ENCODE data around the gene GALNTL6. TPM values are rescaled to one million over a fixed set of nuclear protein-coding genes. Genes with fewer than 3 reads are reported as not detected.

GALNTL6 gene
- total RNA-seq, 2 donors from 2014 or later = 0.71 TPM; not detected in 1

DNA sequence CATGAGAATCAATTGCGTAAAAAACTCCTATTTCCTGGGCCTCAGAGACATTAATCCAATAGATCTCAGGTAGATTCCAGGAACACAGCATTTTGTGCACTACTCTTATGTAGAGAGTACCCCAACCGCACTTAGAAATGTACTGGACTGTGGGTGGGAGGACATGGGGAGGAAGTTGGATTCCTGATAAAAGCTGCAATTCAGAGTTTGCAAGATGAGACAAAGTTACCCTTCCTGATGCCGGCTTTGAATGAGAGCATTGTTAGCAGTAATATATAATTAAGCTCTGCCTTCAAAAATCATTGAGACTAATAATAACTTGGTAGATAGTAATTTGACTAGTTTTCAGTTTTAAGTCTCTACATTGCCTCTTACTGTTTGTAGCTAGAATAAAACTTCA is 1032.1 kb downstream of the GALNTL6 start:
- Mint-ChIP-seq H3K9me3 (no peaks in the 10 kb centered on the region), H3K27me3 (ENCODE audit: insufficient read depth) (no peaks in the 10 kb centered on the region), H3K4me3 (no peak overlapping the region), H3K4me1 (no peaks in the 10 kb centered on the region), H3K27ac (no peak overlapping the region), H3K36me3 (ENCODE audit: low read depth) (no peaks in the 10 kb centered on the region)
- 99% methylated on average over 3 of the region's 3 CpGs; no CpG with 5 or more reads in 1 of the 2 experiments for WGBS, 2 experiments (ENCODE audit: insufficient coverage in 1 of 2, insufficient read length in 1 of 2)
- Histone ChIP-seq H3K4me1 (ENCODE audit: control insufficient read depth, insufficient read depth, low read length) (no peaks in the 10 kb centered on the region), H3K36me3 (ENCODE audit: control insufficient read depth, insufficient read depth, low read length) (no peaks in the 10 kb centered on the region), H3K4me3 (ENCODE audit: low read length) (no peak overlapping the region), H3K27ac (ENCODE audit: low read depth, low read length) (no peak overlapping the region), H3K9ac (ENCODE audit: extremely low read depth, low read length, poor library complexity, severe bottlenecking) (no peak overlapping the region), H3K27me3 (ENCODE audit: control insufficient read depth, insufficient read depth, low read length, poor library complexity, severe bottlenecking) (no peaks in the 10 kb centered on the region), H3K9me3 (ENCODE audit: control insufficient read depth, low read length) (no peaks in the 10 kb centered on the region)
- TF ChIP-seq, protein P1, sequence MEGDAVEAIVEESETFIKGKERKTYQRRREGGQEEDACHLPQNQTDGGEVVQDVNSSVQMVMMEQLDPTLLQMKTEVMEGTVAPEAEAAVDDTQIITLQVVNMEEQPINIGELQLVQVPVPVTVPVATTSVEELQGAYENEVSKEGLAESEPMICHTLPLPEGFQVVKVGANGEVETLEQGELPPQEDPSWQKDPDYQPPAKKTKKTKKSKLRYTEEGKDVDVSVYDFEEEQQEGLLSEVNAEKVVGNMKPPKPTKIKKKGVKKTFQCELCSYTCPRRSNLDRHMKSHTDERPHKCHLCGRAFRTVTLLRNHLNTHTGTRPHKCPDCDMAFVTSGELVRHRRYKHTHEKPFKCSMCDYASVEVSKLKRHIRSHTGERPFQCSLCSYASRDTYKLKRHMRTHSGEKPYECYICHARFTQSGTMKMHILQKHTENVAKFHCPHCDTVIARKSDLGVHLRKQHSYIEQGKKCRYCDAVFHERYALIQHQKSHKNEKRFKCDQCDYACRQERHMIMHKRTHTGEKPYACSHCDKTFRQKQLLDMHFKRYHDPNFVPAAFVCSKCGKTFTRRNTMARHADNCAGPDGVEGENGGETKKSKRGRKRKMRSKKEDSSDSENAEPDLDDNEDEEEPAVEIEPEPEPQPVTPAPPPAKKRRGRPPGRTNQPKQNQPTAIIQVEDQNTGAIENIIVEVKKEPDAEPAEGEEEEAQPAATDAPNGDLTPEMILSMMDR (conservative IDR thresholded peaks at IDR 0.05) = no peak
- no peak for DNase-seq

DNA sequence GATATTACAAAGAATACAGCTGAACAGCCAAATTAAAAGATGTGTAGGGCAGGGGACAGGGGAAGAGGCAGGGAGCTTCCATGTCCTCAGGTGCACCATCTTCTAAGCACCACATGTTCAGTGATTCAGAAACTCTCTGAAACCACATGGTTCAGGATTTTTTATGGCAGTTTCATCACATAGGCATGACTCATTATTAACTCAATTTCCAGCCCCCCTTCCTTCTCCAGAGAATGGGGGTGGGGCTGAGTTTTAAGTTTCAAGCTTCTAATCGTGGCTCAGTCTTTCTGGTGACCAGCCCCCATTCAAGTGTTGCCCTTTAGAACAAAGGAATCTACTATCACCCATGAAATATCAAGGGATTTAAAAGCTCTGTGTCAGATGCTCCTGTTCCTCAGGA is 1037.6 kb downstream of the GALNTL6 start:
- 40 to 94% methylated on average over 1 of the region's 1 CpG for WGBS, 2 experiments (ENCODE audit: insufficient coverage in 1 of 2, insufficient read length in 1 of 2)
- H3K27ac ChIP-seq (ENCODE audit: low read depth, low read length) = no peak overlapping the region
- no peak overlapping the region for H3K4me3 ChIP-seq (ENCODE audit: low read length)
- Mint-ChIP-seq H3K4me3 (no peak overlapping the region), H3K9me3 (no peaks in the 10 kb centered on the region), H3K27me3 (ENCODE audit: insufficient read depth) (no peaks in the 10 kb centered on the region), H3K4me1 (no peaks in the 10 kb centered on the region), H3K27ac (no peak overlapping the region), H3K36me3 (ENCODE audit: low read depth) (no peaks in the 10 kb centered on the region)
- TF ChIP-seq, protein P1 (conservative IDR thresholded peaks at IDR 0.05) = no peak
- no peak overlapping the region for H3K9ac ChIP-seq (ENCODE audit: extremely low read depth, low read length, poor library complexity, severe bottlenecking)
- H3K4me1 ChIP-seq (ENCODE audit: control insufficient read depth, insufficient read depth, low read length) = no peaks in the 10 kb centered on the region
- no peaks in the 10 kb centered on the region for H3K9me3 ChIP-seq (ENCODE audit: control insufficient read depth, low read length)
- DNase-seq = no peak
- H3K36me3 ChIP-seq (ENCODE audit: control insufficient read depth, insufficient read depth, low read length) = no peaks in the 10 kb centered on the region
- H3K27me3 ChIP-seq (ENCODE audit: control insufficient read depth, insufficient read depth, low read length, poor library complexity, severe bottlenecking) = no peaks in the 10 kb centered on the region

DNA sequence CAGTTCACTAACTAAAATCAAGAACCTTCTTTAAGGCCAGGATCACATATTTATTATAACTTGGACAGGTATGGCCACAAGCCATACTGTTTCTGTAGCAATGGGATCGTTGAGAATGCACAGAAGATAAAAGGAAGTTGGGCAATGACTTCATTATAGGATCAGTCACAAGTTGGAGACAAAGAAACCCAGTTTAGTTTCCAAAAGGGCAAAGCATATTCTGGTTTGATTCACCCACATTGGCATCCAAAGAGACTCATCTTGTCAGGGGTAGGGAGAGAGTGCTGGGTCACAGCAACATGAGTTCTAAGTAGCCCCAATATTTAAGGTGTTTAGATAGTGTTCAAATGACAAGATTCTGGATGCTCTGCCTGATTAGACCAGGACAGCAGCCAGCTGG is 1038.3 kb downstream of the GALNTL6 start:
- Mint-ChIP-seq H3K4me3 (no peak overlapping the region), H3K9me3 (no peaks in the 10 kb centered on the region), H3K36me3 (ENCODE audit: low read depth) (no peaks in the 10 kb centered on the region), H3K27ac (no peak overlapping the region), H3K4me1 (no peaks in the 10 kb centered on the region), H3K27me3 (ENCODE audit: insufficient read depth) (no peaks in the 10 kb centered on the region)
- WGBS, 2 experiments (ENCODE audit: insufficient coverage in 1 of 2, insufficient read length in 1 of 2) = 83 to 91% methylated on average over 1 of the region's 1 CpG
- no peaks in the 10 kb centered on the region for H3K27me3 ChIP-seq (ENCODE audit: control insufficient read depth, insufficient read depth, low read length, poor library complexity, severe bottlenecking)
- H3K9me3 ChIP-seq (ENCODE audit: control insufficient read depth, low read length) = no peaks in the 10 kb centered on the region
- H3K4me1 ChIP-seq (ENCODE audit: control insufficient read depth, insufficient read depth, low read length) = no peaks in the 10 kb centered on the region
- no peak overlapping the region for H3K9ac ChIP-seq (ENCODE audit: extremely low read depth, low read length, poor library complexity, severe bottlenecking)
- no peak overlapping the region for H3K4me3 ChIP-seq (ENCODE audit: low read length)
- no peak for DNase-seq
- TF ChIP-seq, protein P1 (conservative IDR thresholded peaks at IDR 0.05) = no peak
- H3K27ac ChIP-seq (ENCODE audit: low read depth, low read length) = no peak overlapping the region
- no peaks in the 10 kb centered on the region for H3K36me3 ChIP-seq (ENCODE audit: control insufficient read depth, insufficient read depth, low read length)

All from endodermal cell (in vitro differentiated cells).